OCI-LY7 (cell line): ENCODE data around the gene DDR1. TPM values are rescaled to one million over a fixed set of nuclear protein-coding genes. Genes with fewer than 3 reads are reported as not detected.

Experiments used
- BruUV-seq: library from RNA; stranded (reverse); fragments of 400-500 nt; replicated peaks from 2 replicates; lab custom pipeline; 2021; lab: Mats Ljungman, UMichigan
- CTCF ChIA-PET: fragments of 300-600 bp; sonication (Branson Sonifier 250); formaldehyde crosslinking; loops from one replicate; lab custom pipeline; 2022; ENCODE audit warnings: antibody characterized with exemption; ENCODE audit not compliant: unreplicated experiment; lab: Charles Lee
- POLR2A ChIA-PET: fragments of 300-600 bp; sonication (Branson Sonifier 250); formaldehyde crosslinking; loops from one replicate; lab custom pipeline; 2022; ENCODE audit warnings: antibody characterized with exemption; lab: Charles Lee
- DNase-seq: peaks from one replicate; pipeline ENCODE4 v3.0.0-alpha.2; 2015; ENCODE audit warnings: low spot score
- H2AFZ ChIP-seq: fragments of 200-600 bp; sonication (generic), shearing (Covaris generic); 2 replicates; pipeline ENCODE4 v1.6.1; 2014; ENCODE audit warnings: mild to moderate bottlenecking, antibody characterized with exemption, low read length, moderate library complexity
- H3K27ac ChIP-seq: fragments of 200-600 bp; sonication (generic); 2 replicates; pipeline ENCODE4 v1.5.1; 2014; ENCODE audit warnings: mixed run types, low read depth, mild to moderate bottlenecking, moderate library complexity, low read length, inconsistent platforms; ENCODE audit not compliant: poor library complexity, severe bottlenecking
- H3K36me3 ChIP-seq: fragments of 200-600 bp; sonication (generic); 2 replicates; pipeline ENCODE4 v1.6.1; 2014; ENCODE audit warnings: mild to moderate bottlenecking, antibody characterized with exemption, low read length, moderate library complexity, mixed read lengths; ENCODE audit not compliant: insufficient read depth
- H3K4me1 ChIP-seq: fragments of 200-600 bp; sonication (generic); 2 replicates; pipeline ENCODE4 v1.5.1; 2014; ENCODE audit warnings: mild to moderate bottlenecking, low read length; ENCODE audit not compliant: insufficient read depth, poor library complexity, severe bottlenecking
- H3K4me2 ChIP-seq: fragments of 200-600 bp; sonication (generic); 2 replicates; pipeline ENCODE4 v1.6.1; 2014; ENCODE audit warnings: mild to moderate bottlenecking, low read length
- H3K4me3 ChIP-seq: fragments of 200-600 bp; sonication (generic); 2 replicates; pipeline ENCODE4 v1.5.1; 2014; ENCODE audit warnings: mild to moderate bottlenecking, low read depth, low read length; ENCODE audit not compliant: poor library complexity, severe bottlenecking
- H3K79me2 ChIP-seq: fragments of 200-600 bp; sonication (generic); 2 replicates; pipeline ENCODE4 v1.6.1; 2016; ENCODE audit warnings: low read depth, mild to moderate bottlenecking, low read length, moderate library complexity, mixed read lengths; ENCODE audit not compliant: insufficient read depth
- H3K9me2 ChIP-seq: fragments of 200-600 bp; sonication (generic); 2 replicates; pipeline ENCODE4 v1.6.1; 2016; ENCODE audit warnings: mild to moderate bottlenecking, low read length, mixed read lengths; ENCODE audit not compliant: insufficient read depth
- H3K9me3 ChIP-seq: fragments of 200-600 bp; sonication (generic); 2 replicates; pipeline ENCODE4 v1.6.1; 2014; ENCODE audit warnings: mild to moderate bottlenecking, mixed run types, low read length, mixed read lengths
- H4K20me1 ChIP-seq: fragments of 200-600 bp; sonication (generic); 2 replicates; pipeline ENCODE4 v1.6.1; 2014; ENCODE audit warnings: mild to moderate bottlenecking, antibody characterized with exemption, low read length, moderate library complexity, mixed read lengths; ENCODE audit not compliant: insufficient read depth
- CTCF ChIP-seq: fragments of 200-600 bp; sonication (generic); conservative IDR thresholded peaks from 2 replicates; pipeline ENCODE4 v1.5.1; 2014; ENCODE audit warnings: mild to moderate bottlenecking, antibody characterized with exemption, low read length, moderate library complexity, mixed read lengths
- EZH2phosphoT487 ChIP-seq: fragments of 200-600 bp; sonication (generic); IDR thresholded peaks from 2 replicates; pipeline ENCODE4 v1.6.1; 2018; ENCODE audit warnings: low read depth, borderline replicate concordance, mild to moderate bottlenecking, mixed run types, antibody characterized with exemption, low read length, moderate library complexity, mixed read lengths
- intact Hi-C: fragments of 100-400 bp; cut with micrococcal nuclease; formaldehyde crosslinking; loops from one replicate; pipeline ENCODE4 v1.10.0; 2022; ENCODE audit not compliant: unreplicated experiment
- total RNA-seq, 2 experiments: library from RNA; depleted of rRNA in 1 of 2; stranded (reverse); fragments of >200 nt in 1 of 2; shearing (Covaris generic) in 1 of 2; gene quantifications; 2 replicates each; pipeline ENCODE4 v1.2.3, GENCODE V29; 2014 to 2022

DDR1 gene
- total RNA-seq, 2 experiments from 2014 or later: 14.0 to 30.3 TPM

- H4K20me1 ChIP-seq: no peaks in the 10 kb centered on the region
- POLR2A ChIA-PET: no interaction called here
- CTCF ChIA-PET: no interaction called here
- no peaks in the 10 kb centered on the region for H3K9me3 ChIP-seq
- intact Hi-C loops: no loop called here
- H3K27ac ChIP-seq: no peak overlapping the region
- no peak overlapping the region for H2AFZ ChIP-seq
- H3K4me3 ChIP-seq: no peak overlapping the region
- H3K9me2 ChIP-seq: no peaks in the 10 kb centered on the region
- no peak for DNase-seq
- H3K36me3 ChIP-seq: no peaks in the 10 kb centered on the region
- no peak for TF ChIP-seq CTCF
- TF ChIP-seq EZH2phosphoT487: no peak
- no TSS peak for BruUV-seq
- no peaks in the 10 kb centered on the region for H3K79me2 ChIP-seq
- H3K4me2 ChIP-seq: no peak overlapping the region
- H3K4me1 ChIP-seq: no peaks in the 10 kb centered on the region
Observed at GRCh38 chr6:30841644-30842504, 42.4 kb upstream of the DDR1 start.

DNA sequence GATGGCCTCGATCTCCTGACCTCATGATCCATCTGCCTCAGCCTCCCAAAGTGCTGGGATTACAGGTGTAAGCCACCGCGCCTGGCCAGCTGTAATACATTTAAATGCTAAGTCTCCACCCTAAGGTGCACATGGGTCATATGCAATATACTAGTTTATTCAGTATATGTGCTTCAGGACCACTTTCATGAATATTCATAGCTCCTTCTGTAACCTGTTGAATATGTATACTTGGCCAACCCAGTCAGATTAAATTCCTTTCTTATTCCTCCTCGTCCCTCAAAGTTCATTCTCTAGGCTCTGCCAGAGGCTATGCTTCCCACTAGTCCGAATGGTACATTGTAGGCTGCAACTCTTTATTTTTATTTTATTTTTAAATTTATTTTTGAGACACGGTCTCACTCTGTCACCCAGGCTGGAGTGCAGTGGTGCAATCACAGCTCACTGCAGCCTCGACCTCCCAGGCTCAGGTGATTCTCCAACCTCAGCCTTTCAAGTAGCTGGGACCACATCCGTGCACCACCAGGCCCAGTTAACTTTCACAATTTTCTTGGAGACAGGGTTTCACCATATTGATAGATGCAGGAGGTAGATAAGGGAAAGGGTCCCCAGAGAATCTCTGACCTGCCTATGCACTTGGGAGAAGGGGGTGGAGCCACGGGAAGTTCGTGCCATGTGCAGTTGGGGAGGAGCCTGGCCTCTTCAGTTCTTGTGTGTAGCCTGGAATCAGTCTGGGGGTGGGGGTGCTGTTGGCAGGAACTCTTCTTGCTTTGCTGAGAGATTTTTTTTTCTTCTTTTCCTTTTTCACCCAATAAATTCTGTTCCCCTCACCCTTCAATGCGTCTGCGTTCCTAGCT is 41.3 kb upstream of the DDR1 start:
- no peak overlapping the region for H3K4me2 ChIP-seq
- DNase-seq: no peak
- no peak overlapping the region for H3K27ac ChIP-seq
- H2AFZ ChIP-seq: no peak overlapping the region
- ChIA-PET CTCF (no interaction called here), POLR2A (no interaction called here)
- no peaks in the 10 kb centered on the region for H3K4me1 ChIP-seq
- no peaks in the 10 kb centered on the region for H3K9me3 ChIP-seq
- H3K4me3 ChIP-seq: no peak overlapping the region
- H3K36me3 ChIP-seq: no peaks in the 10 kb centered on the region
- TF ChIP-seq CTCF (no peak), EZH2phosphoT487 (no peak)
- H3K9me2 ChIP-seq: no peaks in the 10 kb centered on the region
- no peaks in the 10 kb centered on the region for H4K20me1 ChIP-seq
- no TSS peak for BruUV-seq
- intact Hi-C loops: no loop called here
- no peaks in the 10 kb centered on the region for H3K79me2 ChIP-seq
